CD4-positive, alpha-beta T cell treated with Interleukin-6 at 100 ng/mL for 8 hours (primary cell): ENCODE measurements around the gene HS3ST4.

Experiments
- DNase-seq: peaks from one replicate; pipeline ENCODE4 v3.0.0-alpha.2; 2020; ENCODE audit warnings: mixed read lengths, low spot score

Gene HS3ST4

DNA sequence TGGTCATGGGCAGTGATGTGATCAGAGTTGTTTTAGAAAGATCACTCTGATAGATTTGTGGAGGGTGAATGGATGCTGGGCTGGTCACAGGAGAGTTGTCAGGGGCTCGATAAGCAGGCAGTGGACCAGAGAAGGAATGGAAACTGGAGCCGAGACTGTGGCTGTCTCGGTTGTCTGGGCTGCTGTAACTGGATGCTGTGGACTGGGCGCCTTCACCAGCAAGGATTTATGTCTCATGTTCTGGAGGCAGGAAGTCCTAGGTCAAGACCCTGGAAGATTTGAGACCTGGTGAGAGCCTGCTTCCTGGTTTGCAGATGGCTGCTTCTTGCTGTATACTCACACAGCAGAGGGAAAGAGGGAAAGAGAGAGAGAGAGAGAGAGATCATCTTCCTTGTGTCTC, 203.6 kb downstream of the HS3ST4 start:
- DNase-seq: no peak

GRCh38 chr16:25896411-25896810, 204.7 kb downstream of the HS3ST4 start:
- no peak for DNase-seq

DNA sequence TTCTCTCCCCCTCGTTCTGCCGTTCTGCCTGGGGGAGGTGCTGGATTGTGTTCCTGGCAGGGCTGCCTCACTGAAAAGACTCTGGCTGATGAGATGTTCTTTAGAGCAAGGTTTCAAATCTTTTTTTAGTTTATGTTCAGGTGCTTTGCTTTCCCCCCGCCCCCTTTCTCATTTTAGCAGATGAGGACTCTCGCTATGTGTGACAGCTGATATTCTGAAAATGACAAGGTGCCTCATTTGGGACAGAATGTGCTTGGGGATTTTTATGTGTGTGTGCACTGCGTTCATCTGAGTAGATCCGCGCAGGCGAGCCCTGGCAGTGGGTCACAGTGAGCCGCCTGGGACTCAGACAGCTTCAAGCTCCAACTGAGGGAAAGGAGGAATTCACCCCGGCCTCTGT, 205.9 kb downstream of the HS3ST4 start:
- no peak for DNase-seq

DNA sequence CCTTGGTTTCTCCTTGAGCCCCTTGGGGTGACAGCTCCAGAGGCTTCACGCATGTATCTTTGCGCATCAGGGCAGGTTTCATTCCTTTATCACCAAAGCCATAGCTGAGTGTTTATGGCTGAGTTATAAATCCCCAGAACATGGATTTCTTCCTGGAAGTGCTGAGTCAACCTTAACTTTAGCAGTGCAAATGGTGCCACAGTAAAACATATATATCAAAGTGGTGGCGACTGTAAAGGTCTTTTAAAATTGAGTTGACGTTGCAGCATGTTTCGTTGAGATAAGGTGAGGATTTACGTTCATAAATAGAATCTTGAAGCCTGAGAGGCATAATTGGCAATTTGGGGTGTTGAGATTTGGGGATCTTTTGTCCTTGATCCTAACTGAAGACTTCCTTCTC, 214.1 kb downstream of the HS3ST4 start:
- no peak for DNase-seq

DNA sequence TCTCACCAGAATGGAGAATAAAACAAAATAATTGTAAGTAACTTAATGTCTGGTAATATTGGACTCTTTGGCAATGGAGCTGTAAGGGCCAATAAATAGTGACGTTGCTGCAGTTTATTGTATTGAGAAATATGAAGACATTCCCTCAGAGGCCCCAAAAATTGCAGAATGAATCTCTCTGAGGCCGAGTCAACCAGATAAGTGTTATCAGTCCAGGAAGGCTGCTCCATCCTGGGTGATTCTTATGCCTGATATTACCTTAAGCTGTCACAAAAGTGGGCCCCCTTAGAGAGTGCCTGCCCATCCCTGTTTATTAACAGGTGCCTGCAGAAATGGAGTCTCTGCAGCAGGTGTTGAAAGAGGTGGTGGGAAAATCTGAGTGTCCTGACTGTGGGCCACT, 219.2 kb downstream of the HS3ST4 start:
- no peak for DNase-seq

DNA sequence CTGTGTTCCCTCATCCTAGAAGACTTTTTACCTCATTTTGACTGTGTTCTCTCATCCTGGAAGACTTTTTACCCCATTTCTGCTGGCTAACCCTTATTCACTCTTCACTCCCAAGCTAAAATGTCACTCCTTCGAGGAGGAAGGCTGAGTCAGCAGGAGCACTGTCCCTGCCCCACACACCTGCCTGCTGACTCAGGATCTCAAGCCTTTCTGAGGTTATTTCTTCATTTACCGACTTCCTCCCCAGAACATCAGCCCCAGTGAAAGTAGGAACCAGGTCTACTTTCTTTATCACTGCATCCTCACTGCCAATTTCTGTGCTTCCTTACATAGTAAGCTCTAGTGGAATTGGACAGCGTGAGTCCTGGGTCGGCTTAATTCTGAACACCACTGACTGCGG, 220.6 kb downstream of the HS3ST4 start:
- DNase-seq: no peak

- no peak for DNase-seq
Observed at GRCh38 chr16:25914357-25914962, 222.7 kb downstream of the HS3ST4 start.

GRCh38 chr16:25916037-25916436, 224.3 kb downstream of the HS3ST4 start:
- no peak for DNase-seq

GRCh38 chr16:25922438-25922837, 230.7 kb downstream of the HS3ST4 start:
- no peak for DNase-seq

DNA sequence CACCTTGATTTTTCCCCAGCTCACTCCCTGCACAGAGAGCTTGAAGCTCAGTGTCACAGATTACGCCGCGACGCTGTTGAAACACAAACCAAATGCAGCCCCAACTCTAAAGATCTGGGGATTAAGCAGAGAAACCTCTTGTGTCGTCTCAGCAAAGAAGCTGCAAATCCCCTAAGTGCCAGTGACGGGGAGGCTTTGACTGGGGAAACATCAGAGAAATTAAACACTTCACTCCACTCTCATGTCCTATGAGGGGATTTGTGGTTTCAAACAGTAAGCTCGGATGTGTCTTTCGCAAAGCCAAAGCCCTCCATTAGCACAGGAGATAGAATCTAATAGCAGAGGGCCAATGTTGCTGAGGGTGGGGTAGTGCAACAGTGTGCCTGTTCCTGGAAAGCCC, 233.7 kb downstream of the HS3ST4 start:
- no peak for DNase-seq

DNA sequence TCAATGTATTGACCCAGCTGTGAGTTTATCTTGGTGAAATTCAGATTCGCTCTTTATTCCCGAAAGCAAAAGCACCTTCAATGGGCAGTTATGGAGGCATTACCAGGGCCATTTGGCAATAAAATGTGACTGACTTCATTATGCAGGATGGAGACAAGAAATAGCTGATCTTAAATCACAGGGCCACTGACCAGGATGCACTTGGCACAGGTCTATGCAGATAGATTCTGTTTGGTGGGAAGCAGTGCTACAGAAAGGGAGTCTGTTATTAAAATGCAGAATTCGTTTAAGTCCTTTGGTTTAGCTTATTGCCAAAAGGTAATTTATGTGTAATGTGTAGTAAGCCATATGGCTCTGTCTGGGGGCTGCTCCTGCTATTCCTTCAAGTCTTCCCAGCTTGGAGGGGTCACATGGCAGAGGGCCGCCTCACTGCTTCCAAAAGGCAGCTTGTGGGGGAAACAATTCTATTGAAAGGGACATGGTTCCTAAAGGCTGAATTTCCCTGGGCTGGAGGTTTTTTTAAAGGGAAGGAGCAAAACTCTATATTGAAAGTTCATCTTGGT, 239.8 kb downstream of the HS3ST4 start:
- no peak for DNase-seq

GRCh38 chr16:25941800-25942499, 250.2 kb downstream of the HS3ST4 start:
- no peak for DNase-seq

DNA sequence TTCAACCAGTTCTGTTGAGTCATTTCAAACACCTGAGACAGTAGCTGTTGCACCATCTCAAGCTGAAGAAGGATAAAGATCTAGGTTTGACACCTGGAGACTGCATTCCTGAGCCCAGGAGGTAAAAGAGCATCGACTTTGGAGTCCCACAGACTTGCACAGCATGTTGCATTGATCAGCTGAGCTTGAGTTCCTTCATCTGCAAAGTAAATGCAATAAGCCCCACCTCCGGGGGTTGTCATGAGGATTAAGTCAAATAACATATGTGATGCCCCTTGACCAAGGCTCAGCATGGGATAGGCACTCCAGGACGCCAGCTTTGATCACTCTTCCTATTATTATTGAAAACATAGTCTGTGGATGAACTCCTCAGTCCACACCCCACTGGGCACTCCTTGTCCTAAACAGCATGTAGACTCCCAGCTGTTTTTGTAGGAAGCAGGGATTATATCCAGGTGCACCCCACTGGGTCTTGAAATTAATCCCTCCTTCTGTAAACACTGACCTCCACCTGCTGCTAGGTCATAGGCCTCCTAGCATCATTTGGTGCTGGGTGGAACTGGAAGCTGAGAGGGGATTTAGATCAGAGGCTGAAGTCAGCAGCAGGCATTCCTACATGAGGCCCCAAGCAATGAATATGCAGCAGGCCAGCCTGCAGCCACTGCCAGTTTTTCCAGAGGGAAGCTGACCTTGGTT, 259.0 kb downstream of the HS3ST4 start:
- no peak for DNase-seq

- no peak for DNase-seq
Observed at GRCh38 chr16:25951999-25952398, 260.2 kb downstream of the HS3ST4 start.

DNA sequence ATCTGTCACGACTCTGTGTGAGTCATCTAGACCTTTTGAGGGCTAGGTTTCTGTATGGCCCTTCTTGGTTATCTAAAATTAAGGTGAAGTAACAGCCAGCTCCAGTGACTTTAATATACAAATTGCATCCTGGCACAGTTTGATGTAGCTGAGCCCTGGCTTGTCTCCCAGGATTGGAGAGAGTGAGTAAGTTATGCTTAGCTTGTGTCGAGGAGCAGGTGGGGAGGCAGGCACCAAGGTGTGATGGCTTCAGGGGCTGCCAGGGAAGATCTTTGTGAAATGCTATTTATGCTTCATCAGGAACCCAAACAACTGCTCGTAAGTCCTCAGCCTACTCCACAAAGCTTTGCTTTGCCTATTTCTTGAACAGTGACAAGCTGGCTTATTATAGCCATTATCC, 261.2 kb downstream of the HS3ST4 start:
- DNase-seq: no peak

GRCh38 chr16:25957707-25958106, 265.9 kb downstream of the HS3ST4 start:
- no peak for DNase-seq

GRCh38 chr16:25959221-25959620, 267.5 kb downstream of the HS3ST4 start:
- DNase-seq: no peak

DNA sequence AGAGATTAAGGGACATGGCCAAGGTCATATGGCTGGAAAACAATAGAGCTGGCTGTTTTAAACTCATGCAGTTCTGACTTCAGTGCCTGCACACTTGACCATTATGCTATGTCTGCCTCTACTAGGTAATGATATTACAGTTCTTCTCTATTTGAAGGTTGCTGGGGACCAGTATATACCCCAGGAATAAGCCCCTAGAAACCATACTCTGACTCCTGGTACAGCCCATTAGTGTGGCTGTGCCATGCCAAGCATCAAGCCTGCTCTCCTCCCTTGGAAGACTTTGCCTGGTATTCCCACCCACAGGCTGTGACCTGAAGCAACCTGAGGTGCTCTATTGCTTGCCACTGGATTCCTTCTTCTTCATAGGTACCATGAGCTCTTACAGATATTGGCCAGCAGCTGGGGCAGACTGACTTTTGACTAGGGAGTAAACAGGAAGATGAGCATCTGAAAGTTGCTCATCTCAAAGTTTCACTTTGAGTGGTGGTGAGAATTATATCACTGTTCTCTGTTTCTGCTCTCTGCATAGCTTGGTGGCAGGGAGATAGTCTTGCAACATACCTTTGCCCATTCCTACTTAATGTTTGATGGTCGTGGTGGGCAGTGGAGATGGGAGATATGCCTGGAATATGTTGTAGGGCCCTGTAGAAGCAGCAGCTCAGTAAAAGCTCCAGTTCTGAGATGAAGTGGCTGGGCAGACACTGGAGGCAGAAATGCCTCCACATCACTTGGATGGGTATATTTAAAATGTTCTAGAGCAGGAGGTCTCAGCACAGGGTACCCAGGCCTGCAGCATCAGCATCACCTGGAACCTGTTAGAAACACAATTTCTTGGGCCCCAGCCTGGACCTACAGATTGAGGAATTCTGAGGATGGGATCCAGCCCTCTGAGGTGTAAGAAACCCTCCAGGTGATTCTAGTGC, 274.7 kb downstream of the HS3ST4 start:
- DNase-seq: no peak

DNA sequence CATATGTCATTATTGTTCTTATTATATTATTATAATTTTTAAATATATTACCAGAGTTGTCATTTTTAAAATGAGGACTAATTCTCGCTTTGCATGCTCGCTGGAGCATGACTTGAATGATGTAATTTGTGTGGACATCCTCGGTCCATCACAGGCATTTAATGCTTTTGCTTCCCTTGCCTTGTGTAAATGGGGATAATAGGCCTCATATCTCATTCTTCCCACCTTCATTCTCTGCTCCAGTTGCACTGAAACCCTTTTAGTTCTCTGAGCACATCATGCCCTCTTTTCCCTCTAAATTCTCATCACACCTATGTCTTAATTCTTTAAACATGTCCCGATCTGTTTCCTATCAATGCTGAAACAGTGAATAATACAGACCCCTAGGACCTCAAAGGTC, 285.4 kb downstream of the HS3ST4 start:
- DNase-seq: no peak

DNA sequence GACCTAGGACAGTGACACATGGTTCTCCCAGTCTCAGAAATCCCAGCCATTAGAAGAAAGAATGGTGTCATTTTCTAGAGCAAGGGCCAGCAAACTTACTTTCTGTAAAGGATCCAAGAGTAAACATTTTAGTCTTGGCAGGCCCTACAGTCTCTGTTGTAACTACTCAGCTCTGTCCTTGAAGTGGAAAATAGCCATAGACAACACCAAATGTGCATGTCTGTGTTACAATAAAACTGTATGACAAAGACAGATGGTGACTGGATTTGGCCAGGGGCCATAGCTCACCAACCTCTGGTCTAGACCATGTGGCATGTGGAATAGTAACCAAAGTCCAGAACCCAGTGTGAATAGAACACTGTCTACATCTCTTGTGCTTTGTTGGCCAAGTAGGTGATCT, 286.5 kb downstream of the HS3ST4 start:
- DNase-seq: no peak

GRCh38 chr16:25988084-25988483, 296.3 kb downstream of the HS3ST4 start:
- no peak for DNase-seq

GRCh38 chr16:25988882-25989281, 297.1 kb downstream of the HS3ST4 start:
- no peak for DNase-seq
